ENCODE data around the gene GREM1.

- TF ChIP-seq CTCF (conservative IDR thresholded peaks at IDR 0.05; ENCODE audit: low read length) (no peak), EZH2phosphoT487 (IDR thresholded peaks at IDR 0.05; ENCODE audit: borderline replicate concordance) (no peak)
These were observed 70.1 kb downstream of the GREM1 start for GRCh38 chr15:32787949-32788348.

All from Loucy (cell line).